Measurements from ENCODE around the gene NET1.
"Not testable (repeated sequence)": the region's sequence is repeated elsewhere in the genome, so short reads cannot be mapped to it uniquely, and the experiment has no call there.

Gene NET1

DNA sequence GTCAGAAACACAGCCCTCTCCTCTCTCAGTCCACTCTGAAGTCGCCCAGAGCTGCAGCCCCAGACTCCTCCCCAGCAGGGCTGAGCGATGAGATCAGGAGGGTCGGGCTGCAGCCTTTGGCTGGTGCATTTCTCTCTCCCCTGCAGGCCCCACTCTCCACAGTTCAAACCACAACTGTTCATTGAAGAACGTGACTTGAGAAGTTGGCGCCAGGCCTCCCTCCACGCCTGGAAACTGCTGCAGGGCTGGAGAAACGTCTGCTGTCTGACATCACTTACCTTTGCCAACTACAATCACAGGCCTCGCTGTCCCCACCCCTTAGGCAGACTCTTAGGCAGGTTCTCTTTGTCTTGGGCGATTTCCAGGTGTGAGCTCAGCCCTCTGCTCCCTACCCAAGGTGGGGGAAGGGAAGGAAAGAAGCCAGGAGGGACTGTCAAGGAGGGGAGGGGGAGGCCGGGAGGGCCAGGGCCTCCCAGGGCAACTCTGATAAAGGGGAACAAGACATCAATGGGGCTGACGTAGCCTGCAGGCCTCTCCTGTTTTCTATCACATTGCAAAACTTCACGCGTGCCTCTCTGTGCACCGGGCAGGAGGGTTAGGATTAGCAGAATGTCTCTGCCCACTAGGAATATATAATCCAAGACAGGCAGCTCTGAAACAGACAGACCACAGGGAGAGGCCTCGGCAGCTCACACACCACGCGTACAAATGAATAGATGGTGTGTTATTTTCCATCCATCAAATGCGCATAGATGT is 54.3 kb downstream of the NET1 start:
- no peak for FAIRE-seq

DNA sequence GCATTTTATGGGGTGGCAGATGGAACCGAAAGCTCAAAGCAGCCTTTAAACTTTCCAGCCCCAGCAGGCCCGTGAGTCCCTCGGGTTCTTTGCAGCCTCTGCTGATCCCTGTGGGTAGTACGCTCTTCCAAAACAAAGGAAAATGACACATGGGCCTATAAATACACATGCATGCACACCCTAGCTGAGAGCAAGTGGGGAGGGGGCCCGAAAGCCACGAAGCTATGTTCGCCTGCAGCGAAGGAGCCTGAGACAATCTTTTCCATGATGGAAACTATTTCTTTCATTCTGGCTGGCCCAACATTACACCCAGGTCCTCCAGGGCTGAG is 54.8 kb downstream of the NET1 start:
- FAIRE-seq: no peak

DNA sequence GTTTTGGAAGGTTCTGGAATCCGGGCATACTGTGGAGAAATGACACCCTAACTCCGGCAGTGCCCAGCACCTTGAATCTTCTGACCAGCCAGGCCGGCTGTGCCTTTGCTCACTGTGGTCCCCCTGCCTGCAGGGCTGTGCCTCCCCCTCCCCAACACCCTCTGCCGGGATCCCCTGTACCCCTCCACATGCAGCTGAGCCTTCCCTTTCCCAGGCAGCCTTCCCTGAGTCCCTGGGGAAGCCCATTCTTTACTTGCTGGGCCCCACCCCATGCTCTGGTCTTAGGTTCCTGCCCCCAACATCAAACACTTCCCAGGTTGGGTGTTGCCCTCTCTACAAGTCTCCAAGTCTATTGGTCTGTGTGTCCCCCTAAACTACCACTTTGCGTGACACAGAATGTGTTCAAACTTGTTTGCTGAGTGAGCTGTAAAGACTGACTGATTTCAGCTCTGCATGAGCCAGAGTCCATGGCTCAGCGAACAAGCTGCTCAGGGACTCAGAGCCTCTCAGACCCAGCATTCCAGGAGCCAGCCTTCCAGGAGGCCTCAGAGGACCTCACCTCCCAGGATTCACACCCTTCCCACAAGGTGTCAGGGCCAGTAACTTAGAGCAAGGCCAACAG is 55.4 kb downstream of the NET1 start:
- no peak for FAIRE-seq

DNA sequence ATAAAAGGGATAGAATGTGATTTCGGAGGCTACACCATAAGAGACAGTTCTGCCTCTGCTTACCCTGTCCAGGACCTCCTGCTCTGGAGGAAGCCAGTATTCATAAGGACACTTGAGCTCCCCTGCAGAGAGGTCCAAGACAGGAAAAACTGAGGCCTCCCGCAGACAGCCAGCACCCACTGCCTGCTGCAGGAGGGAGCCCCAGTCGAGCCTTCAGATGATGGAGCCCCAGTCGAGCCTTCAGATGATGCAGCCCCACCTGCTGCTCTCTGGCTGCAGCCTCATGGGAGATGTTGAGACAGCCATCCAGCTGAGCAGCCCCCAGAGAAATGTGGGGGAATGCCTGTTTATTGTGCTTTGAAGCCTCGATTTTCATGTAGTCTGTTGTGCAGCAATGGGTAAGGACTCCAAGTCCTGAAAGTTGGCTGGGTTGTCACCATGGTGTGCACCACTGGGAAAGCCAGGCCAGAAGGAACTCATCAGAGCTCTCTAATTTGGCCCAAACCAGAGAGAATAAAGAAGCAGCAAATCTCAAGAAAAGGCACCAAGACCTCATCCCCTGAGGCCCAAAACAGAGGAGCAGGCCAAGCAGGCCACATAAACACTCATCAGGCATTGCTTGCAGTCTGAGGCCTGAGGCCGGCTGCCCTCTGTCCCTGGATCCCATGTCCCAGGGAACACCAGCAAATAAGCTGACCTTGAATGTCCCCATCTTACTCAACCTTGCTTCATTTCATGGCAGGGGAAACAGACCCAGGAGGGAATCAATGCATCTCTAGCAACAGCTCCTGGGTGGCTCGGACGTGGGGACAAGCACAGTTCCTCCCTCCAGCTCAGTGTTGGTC is 56.1 kb downstream of the NET1 start:
- no peak for FAIRE-seq

DNA sequence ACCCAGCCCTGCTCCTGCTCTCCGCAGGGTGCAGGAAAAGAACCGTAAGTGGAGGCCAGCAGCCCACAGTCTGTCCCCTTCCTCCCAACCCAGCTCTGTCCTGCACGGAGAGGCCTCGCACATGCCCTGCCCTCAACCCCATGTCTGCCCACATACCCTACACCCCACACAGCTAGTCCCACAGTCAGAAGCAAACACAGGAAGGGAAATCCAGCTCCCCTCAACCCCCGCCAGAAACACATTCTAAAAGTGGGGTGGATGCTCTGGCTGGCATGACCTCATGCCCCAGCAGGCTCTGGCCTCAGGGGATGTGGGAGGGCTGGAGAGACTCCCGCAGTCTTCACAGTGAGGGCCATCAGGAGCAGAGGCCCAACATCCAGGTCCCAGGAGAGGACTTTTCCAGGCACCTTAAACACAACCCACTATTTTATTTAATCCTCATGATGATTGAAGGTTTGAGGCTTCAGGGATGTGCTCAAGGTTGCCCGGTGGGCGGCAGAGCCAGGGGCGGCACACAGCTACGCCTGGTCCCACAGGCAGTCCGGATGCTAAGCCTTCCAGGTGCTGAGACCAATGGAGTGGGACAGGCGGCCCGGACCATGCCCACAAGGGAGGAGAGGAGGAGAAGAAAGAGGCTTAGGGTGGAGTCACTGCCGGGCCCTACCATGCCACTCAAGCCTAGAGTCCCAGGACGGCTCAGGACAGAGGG is 57.1 kb downstream of the NET1 start:
- FAIRE-seq: no peak

DNA sequence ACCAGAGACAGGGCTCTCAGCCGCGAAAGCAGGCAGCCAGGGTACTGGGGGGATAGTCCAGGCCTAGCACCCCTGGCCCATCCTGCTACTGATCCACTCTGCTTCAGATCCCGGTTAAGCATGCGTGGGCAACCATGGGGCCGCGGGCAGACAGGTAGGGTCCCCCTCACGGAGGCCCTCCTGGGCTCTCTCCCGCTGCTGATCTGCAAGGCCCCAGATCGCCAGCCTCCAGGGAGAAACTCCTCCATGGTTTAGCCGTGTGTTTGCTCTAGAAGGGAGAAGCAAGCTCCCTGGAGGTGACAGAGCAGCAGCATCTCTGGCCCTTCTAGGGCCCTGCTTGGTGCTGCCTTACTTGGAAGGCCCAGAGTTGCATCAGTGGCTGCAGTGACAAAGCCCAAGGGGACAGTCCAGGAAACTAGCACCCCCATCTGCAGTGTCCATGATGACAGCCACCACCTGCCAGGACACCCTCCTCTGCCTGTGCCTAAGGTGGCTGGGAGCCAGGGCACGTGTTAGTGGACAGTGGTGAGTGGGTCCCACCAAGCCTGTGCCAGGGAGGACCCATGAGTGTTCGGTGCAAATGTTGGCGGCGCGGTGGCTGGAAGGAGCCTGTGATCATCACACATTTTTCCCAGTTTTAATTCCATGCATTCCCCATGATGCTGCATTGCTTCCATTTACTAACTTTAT is 57.9 kb downstream of the NET1 start:
- FAIRE-seq: no peak

DNA sequence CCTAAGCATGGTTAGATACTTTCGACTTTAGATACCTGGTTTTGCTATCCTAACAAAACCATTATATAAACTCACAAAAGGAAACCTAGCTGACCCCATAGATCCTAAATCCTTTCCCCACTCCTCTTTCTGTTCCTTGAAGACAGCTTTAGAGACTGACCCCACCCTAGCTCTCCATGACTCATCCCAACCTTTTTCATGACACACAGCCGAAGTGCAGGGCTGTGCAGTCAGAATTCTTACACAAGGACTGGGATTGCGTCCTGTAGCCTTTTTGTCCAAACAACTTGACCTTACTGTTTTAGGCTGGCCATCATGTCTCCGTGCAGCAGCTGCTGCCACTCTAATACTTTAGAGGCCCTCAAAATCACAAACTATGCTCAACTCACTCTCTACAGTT is 62.3 kb downstream of the NET1 start:
- FAIRE-seq: not testable (repeated sequence)

DNA sequence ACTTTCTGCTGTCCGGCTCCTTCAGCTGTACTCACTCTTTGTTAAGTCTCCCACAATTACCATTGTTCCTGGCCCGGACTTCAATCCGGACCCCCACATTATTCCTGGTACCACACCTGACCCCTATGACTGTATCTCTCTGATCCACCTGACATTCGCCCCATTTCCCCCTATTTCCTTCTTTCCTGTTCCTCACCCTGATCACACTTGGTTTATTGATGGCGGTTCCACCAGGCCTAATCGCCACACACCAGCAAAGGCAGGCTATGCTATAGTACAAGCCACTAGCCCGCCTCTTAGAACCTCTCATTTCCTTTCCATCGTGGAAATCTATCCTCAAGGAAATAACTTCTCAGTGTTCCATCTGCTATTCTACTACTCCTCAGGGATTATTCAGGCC is 62.7 kb downstream of the NET1 start:
- not testable (repeated sequence) for FAIRE-seq

DNA sequence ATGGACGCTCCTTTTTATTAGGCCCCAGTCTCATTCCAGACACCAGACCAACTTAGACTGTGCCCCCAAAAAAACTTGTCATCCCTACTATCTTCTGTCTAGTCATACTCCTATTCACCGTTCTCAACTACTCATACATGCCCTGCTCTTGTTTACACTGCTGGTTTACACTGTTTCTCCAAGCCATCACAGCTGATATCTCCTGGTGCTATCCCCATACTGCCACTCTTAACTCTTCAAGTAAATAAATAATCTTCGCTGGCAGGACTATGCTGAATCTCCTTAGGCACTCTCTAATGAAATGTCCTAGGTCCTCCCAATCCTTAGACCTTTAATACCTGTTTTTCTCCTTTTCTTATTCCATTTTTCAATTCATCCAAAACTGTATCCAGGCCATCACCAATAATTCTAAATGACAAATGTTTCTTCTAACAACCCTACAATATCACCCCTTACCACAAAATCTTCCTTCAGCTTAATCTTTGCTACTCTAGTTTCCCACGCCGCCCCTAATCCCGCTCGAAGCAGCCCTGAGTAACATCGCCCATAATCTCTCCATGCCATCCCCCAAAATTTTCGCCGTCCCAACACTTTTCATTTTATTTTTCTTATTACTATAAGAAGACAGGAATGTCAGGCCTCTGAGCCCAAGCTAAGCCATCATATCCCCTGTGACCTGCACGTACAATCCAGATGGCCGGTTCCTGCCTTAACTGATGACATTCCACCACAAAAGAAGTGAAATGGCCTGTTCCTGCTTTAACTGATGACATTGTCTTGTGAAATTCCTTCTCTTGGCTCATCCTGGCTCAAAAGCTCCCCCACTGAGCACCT is 63.8 kb downstream of the NET1 start:
- not testable (repeated sequence) for FAIRE-seq

DNA sequence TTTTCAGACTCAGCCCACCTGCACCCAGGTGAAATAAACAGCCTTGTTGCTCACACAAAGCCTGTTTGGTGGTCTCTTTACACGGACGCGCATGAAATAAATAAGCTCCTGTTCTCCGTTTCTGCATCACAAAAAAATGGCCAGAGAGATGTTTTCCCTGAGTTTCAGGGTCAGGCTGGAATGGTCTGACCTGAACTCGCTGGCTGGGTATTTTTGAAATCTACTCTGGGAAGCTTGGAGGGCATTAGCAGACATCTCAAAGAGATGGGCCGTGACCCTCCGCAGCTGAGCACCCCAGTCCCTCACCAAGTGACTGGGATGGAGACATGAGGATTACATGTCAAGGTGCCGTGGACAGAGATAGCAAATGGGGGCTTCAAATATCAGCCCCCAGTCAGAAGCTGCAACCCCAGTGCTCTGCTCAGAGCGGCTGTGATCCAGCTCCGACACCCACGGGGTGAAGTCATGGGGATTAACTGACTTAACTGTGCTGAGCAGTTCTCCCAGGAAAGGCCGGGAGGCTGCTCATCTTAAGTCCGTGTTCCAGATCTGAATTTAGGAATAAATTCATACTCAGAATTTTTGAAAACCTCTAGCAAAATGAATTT is 64.7 kb downstream of the NET1 start:
- no peak for FAIRE-seq

DNA sequence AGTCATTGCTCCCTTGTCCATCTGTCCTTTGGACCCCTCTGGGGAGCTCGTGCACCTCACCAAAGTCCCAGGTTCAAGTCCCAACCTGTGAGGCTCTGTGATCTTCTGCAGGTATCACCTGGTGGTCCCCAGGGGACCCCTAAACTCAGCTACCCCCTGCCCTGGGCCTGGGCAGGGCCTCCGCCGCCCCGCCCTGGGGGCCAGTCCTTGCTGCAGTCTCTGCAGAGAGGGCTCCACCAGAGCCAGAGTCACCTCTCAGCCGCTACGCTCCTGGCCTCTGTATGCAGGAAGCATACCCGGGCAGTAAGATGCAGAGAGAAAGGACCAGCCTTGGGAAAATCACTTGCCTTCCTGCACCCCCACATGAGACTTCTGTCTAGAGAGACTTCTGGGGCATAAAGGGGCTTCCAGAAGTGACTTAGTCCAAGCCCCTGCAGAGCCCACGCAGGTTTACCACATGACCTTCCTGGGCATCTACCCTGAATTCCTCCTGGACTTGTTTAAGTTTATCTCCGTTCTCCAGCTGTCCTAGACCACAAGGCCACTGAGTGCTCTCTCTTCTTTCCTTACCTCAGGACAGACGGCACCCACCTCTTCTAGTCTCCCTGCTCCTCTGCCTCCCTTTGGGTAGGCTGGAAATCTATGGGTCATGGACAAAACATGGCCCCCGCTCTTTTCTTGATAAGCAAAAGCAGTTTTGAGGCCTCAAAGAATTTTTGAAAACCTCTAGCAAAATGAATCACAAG is 65.8 kb downstream of the NET1 start:
- FAIRE-seq: no peak

DNA sequence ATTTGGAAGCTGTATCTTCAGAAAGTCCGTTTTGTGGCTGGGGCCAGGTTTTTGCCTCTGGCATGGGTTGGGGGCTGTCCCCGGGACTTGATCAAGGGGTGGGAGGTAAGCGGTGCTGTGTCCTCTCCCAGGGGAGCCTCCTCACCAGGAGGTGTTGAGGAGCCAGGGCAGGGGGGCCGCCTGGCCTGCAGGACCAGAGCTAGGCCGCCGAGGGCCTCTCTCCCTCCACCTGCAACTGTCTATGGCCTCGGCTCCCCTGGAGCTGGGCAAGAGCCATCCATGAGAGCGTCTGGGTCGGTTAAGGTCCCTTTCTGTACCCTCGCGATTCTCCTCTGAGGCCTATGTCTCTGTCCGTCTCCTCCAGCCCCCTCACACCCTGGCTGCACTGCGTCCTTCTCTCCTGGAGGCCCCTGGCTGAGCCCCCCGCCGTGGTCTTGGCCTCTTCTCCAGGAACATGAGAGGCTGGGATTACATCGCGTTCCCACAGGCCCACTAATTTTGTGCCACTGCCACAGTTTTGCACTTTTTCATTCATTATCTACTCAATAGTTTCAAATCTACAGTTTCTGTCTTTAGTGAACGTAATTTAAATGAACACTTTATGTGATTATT is 66.4 kb downstream of the NET1 start:
- FAIRE-seq: no peak

DNA sequence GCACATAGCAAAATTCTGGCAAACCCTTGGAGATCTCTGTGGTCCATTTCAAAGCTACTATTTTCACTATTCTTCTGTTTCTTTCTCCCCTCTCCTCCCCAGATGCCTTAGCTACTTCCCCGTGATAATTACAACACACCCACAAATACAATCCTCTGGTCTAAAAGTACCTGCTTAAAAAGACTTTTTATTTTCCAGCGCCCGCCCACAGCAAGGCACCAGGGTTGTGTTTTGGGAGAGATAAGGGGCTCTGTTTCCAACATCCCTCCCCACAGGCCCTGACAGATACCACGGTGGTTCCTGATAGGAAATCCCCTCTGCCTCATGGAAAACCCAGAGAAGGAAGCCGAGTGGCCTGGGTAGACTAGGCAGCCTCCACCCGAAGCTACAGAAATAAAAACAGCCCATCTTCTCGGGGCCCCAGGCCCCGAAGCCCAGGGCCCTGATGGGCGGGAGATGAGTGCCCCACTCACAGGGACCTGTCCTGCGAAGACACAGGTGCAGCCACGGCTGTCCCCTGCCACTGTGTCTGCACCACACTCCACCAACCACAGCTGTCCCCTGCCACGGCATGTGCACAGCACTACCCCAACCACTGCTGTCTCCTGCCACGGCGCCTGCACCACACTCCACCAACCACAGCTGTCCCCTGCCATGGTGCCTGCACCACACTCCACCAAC is 67.3 kb downstream of the NET1 start:
- no peak for FAIRE-seq

DNA sequence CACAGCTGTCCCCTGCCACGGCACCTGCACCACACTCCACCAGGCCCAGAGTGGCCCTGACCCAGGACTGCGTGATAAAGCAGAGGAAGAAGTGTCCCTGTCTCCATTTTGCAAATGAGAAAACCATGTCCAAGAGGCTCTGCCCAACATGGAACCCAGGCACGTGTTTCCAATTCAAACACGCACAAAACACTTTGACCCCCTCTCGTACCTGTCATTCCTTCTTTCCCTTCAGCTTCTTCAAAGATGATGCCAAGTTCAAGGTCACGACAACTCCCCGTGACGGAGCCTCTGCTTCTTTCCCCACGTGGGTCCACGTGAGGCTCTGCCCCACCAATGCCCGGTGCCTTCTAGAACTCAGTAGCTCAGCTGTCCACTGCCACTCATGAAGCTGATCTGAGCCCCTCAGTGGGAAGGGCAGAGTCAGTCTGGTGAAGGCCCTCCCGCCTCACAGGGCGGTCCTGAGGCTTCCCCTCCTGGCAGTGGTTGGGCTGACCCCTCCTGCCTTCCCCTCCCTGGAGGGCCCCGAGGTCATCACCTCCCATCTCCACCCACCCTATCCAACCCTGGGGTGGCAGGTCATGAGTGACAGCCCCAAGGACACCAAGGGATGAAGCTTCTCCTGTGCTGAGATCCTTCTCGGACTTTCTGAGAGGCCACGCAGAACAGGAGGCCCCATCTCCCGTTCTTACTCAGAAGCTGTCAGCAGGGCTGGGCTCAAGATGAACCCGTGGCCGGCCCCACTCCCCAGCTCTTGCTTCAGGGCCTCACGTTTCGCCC is 68.0 kb downstream of the NET1 start:
- FAIRE-seq: no peak

DNA sequence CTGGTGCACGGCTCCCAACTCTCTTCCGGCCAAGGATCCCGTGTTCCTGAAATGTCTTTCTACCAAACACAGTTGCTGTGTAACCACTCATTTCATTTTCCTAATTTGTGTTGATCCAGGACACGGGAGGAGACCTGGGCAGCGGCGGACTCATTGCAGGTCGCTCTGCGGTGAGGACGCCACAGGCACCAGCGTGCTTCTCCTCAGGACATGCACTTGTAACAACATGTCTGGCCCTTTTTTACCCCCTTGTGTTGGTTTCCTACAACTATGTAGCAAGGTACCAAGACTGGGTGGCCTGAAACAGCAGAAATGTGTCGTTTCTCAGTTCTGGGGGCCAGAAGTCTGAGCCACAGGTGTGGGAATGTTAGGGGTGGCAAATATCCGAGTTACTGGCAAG is 68.8 kb downstream of the NET1 start:
- no peak for FAIRE-seq

DNA sequence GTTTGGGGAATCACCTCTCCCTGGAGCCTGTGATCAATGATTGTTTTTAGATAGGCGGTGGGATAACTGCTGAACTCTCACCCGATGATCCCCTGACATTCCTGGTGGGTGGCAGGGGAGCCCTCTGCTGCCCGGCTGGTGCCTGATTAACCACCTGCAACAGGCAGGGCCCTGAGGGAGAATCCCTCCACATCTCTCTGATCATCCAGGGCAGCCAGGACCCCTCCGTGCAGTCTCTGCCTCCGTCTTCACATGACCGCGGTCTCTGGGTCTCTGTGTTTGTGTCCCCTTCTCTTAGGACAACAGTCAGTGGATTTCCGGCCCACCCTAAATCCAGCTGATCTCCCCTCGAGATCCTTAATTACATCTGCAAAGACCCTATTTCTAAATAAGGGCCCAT is 69.7 kb downstream of the NET1 start:
- FAIRE-seq: no peak

DNA sequence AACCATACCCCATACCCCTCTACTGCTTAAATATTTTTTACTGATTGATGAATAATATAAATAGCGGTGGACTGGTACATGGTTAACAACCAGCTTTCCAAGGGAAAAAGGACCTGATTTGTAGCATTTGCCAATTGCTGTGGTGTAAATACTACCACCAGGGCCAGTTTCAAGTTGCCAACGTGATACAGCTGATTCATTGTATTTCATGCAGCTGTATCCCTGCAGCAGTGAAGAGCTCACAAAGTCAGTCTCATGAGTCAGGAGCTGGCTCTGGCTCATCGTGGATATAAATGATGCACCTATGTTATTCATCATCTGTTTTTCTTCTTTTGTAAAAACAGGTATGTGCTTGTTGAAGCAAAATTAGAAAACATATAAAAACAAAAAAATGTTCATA is 71.8 kb downstream of the NET1 start:
- no peak for FAIRE-seq

DNA sequence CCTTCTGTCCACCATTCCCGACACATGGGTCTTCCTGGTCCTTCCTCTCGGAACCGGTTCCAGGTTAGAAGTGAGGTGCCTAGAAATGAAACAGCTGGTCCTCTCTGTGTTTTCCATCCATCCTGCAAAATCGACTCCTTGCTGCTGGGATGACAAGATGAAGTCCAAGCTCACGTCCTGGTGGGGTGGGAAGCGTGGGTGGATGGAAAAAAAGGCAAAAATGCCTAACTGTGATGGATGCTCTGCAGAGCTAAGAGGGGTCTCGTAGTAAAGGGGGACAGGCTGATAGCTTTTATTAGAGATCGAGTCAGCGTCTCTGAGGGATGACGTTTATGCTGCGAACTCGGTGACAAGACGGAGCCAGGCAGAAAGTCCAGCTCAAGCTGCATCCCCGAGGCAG is 72.9 kb downstream of the NET1 start:
- FAIRE-seq: no peak
